NOMO-1 treated with DMSO at 0.1 percent for 48 hours (cell line): ENCODE measurements around the gene BTG1.

Source experiments
- DNase-seq: peaks from one replicate; lab custom pipeline; 2025; ENCODE audit not compliant: unreplicated experiment; lab: John Stamatoyannopoulos, UW

BTG1 gene, protein sequence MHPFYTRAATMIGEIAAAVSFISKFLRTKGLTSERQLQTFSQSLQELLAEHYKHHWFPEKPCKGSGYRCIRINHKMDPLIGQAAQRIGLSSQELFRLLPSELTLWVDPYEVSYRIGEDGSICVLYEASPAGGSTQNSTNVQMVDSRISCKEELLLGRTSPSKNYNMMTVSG

DNA sequence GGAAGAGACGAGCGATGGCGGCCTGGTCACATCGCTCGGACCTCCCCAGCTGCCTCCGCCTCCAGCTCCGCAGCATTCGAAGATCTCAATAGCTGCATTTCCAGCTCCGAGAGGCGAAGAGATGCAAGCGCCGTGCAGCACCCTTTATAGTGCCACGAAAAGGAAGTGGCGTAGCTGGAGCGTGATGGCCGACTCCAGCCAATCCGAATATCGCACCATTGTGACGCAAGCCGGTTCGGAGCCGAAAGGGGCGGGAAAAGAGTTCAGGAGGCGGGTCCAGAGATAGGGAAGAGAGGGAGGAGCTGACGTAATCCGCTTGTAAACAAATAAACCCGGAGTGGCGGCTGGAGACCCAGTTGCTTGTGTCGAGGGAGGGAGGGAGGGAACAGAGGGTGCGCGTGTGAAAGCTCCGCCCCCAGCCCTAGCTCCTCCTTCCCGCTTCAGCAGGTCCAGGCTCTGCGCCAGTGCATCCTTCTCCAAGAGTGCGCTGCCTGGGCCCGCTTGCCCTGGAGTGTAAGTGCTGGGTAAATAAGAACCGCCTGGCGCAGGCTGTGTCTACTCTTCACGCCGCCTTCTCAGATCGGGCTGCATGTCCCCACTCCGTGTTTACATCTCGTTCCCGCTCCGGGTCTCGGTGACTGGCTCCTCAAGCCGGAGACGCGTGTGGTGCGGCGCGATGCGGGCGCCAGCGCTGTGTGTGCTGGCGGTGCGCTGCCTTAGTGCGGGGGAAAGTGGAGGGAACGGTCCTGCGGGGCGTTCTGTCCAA, at the start of gene BTG1:
BTG1 (minus strand) TSS at position 116 of the 766 bp plus-strand sequence. CDS start 311 bp downstream, outside the sequence.
- peak; percentile 99 for DNase-seq

DNA sequence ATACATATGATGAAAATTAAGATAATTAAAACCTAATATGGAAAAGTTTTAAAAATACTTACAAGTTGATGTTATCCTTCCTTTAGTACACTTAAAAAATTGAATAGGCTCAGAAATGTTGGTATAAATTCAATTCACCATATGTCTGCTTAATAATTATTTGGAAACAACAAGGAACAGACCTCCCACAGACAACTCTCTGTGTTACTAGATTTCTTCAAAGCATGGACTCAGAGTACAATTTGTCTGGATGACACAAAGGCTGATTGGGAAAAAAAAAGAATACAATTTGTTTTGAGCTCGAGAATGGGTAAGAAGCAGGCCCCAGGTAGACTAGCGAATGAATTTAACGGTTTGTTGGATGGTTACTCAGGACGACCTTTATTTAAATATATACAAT, 48.9 kb upstream of the BTG1 start:
- no peak for DNase-seq

DNA sequence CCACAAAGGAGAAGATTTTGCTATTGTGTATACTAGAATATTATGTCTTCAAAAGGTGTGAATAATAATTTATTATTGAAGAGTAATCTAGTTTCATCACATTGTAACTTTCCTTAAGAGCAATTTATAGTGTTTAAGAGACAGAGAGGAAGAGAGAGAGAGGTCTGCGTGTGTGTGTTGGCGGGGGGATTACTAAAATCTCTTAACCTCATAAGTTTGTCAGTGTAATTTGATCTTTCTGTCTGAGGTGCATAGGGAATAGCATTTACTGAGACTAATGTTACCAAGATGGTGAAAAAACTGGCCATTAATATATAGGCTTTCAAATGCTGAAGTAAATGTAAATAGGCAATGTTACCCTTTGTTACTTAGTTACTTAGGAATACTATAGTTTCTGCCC, 48.2 kb upstream of the BTG1 start:
- DNase-seq: no peak

DNA sequence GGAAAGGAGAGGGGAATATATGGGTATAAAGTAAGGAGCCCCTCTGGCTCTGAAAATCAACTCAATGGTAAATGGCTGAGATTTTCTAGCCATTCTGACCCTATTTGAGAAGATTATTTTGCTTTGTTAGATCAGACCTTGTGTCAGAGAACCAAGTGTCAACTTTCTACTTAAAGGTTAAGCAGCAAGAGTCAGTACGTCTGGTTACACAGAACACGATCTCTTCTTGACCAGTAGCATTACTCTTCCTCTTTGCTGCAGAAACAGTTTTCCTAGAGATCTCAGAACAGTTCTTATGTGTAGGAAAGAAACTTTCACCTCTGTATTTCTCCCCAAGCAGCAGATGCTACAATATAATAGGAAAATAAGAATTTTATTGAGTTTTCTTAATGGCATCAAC, 47.4 kb upstream of the BTG1 start:
- DNase-seq: no peak

DNA sequence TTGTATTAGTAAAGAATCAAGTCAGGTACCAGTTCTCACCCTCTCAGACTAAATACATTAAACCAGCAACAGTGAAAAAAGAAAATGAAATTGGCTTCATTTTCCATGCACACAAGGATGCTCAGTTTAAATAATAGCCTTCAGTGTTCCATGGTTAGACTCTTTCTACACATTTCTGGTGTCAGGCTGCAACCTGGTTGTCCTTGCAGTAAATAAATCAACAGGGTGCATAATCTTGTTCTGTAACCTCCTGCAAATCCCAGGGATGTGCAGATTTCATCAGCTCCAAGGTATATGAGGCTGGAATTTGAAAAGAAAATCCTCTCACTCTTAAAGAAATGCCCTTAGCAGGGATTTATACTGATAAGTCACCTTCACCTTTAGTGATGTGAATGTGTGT, 46.7 kb upstream of the BTG1 start:
- no peak for DNase-seq

DNA sequence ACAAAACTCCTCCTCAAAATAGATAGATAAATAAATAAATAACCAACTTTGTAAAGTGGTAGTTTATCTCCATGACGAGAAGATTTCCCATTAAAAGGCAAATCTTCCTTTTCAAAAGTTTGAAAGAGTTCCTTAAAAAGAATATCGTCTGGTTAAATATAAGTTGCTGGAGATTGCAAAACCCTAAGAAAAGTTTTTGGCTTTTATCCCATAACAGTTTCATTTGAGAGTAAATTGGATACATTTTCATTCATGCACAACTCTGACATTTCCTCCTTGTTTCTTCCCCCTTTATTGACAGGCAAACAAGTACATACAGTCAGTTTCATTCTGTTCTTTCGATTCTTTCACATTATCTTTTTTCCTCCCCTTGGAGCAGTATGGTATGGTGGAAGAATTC, 45.4 kb upstream of the BTG1 start:
- peak; percentile 13 for DNase-seq

DNA sequence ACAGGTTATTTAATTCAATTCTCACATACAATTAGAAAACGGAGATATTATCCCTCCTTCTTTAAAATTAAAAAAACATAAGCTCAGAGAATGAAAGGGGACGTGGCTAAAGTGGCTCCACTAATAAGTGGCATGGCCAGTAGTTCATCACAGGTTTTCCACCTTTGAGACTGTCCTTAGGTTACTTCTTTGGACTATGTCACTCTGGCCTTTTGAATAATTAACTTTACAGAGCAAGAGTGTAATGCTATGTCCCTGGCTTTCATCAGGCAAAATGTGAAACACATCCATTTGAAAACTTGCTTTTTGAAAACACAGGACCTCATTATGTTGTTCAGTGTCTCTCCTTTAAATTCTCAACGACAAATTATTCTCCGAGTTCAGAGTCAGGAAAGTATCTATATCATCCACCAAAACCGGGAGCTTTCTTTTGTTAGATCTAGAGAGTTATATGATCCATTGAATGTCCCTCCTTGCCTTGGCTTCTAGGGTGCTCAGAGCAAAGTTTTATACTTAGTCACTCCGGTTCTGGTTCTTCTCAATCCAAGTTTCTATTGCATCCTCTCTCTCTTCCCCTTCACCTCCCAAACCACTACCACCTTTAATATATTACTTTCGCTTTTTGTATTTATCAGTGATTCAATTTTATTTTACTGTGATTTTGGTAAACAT, 43.0 kb upstream of the BTG1 start:
- no peak for DNase-seq

DNA sequence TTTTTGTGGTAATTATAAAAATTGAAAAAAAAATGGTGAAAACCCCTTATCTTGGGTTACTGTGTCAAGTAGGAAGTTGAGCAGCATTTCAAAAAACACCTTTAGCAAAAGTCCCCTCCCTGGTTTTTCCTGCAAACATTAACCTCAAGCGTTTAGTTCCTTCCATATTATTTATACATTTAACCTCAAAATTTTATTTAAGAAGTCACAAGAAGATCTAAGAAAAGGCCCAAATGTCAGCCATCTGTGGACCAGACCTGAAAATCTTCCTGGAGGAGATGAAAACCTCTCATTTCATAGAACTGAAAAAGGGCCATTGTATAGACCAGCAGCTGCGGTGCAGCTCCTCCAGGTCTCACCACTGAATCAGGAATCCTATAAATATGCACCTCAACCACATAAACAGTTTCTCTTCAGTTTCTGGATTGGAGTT, 40.4 kb upstream of the BTG1 start:
- DNase-seq: no peak

DNA sequence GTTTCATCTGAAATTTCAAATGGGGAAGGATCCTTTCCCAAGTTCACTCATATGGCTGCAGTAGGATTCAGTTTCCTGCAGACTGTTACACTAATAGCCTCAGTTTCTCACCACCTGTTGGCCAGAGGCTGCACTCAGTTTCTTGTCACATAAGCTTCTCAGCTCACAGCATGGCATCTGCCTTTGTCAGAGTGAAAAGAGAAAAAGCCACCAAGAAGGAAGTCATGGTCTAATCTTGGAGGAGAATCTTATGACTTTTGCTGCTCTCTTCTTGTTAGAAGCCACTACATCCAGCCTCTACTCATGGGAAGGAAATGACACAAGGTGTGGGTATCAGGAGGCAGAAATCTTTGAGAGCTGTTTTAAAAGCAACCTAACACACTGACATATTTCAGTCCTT, 39.4 kb upstream of the BTG1 start:
- DNase-seq: no peak

DNA sequence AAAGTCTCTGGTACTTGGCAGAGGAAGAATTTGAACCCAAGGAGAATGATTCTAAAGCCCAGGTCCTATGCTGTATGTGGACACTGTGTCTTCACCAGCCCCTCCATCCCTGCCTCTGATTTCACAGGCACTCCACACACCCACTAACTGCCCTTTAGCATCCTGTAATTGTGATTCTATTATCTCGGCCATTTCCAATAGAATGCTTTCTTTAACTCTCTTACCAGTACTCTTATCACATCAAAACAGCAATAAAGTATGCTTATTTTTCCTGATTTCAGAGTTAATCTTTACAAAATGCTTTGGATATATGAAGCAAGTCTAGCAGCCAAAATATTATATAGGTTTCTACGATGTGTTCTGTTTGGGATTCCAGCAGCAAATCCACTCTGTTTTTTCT, 37.9 kb upstream of the BTG1 start:
- no peak for DNase-seq

DNA sequence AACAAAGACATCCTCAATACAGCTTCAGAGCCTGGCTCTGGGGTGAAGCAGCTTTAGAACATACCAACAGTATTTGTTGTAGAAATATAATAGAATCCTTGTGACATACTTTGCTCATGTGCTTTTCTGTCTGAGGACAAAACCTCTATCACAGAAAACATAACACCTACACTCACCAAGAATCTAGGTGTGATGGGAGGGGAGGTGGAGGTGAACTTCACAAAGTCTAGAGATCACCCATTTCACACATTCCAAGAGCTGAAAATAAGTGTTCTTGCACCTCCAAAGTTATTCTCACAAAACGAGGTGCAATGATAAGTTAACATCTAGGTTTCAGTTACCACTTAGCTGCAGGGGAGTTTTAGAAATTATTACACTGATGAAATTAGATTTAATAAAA, 32.7 kb upstream of the BTG1 start:
- no peak for DNase-seq

DNA sequence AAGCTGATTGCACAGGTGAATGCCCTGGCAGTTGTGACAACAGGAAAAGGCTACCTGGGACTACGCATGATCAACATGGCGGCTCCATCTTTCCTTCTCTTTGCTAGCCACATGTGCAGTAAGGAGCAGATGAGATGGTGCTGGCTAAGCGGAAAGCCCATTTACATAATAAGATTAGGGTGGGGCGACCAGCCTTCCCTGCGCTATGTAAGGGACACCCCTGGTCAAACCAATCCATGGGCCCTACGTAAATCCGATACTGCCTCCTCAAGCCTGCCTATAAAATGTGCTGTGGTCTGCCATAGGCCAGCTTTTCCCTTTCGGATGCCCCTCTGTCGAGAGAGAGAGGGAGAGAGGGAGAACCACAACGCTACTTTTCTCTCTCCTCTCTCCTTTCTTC, 31.0 kb upstream of the BTG1 start:
- DNase-seq: no peak

DNA sequence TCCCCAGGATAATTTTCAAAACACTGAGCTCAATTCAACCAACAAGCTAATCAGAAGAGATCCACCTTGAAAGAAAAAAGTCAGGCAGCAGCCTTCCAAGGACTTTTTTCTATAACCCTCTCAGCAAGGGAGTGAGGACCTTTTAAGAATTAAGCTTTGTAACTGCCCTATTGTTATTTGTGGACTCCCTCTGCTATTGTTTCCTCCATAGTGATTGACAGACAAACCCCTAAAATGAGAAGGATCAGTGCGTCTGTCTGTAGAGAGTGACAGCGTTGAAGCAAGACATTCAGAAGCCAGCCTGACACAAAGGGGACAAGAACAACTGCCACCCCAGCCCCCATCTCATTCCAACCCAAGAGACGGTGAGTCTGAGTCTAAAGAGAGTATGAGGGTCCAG, 30.3 kb upstream of the BTG1 start:
- no peak for DNase-seq

DNA sequence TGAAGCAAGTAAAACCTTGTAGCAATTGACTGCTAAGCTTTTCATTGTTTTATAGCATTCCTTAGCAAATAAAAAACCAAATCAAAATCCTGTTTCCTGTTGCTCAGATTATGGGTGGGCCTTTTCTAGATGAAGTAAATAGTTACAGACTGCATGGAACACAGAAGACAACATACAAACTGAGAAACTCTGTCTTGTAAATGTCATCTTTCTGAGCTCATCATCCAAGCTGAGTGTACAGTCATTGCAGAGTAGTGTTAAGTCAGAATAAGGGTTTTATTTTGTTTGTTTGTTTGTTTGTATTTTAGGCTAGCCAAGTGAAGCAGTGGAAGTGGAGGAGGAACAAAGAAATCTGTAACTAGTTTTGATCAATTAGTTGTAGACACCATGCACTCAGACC, 24.4 kb upstream of the BTG1 start:
- DNase-seq: no peak

DNA sequence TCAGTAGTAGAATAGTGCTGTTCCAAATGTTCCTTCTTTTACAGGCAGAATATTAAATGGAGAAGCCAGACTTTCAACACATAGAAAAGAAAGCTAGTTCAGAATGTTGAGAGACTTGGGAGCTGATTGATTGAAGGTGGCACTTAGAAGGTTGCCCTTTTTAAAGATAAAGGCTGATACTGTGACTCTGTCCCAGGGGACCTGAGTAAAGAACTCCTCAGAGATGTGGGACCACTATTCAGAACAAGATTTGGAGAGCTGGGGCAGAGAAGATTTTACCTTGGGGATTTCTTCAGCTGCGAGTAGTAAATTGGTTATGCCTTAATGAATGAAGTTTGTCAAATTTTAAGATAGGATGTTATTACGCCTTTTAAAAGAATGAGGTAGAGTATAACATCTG, 21.4 kb upstream of the BTG1 start:
- DNase-seq: no peak

DNA sequence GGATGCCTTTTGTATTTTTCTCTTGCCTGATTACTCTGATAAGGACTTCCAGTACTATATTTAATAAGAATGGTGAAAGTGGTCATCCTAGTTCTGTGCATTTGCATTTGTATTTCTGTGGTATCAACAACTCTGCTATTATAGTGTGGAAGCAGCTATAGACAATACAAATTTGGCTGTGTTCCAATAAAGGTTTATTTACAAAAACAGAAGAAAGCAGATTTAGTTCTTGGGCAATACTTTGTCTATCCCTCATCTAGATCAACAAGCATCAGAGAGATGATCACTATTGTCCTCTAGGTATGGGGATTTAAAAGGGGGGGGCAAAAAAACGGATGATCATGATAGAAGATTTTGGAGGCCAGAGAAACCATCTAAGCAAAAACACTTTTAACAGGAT, 19.1 kb upstream of the BTG1 start:
- DNase-seq: no peak

DNA sequence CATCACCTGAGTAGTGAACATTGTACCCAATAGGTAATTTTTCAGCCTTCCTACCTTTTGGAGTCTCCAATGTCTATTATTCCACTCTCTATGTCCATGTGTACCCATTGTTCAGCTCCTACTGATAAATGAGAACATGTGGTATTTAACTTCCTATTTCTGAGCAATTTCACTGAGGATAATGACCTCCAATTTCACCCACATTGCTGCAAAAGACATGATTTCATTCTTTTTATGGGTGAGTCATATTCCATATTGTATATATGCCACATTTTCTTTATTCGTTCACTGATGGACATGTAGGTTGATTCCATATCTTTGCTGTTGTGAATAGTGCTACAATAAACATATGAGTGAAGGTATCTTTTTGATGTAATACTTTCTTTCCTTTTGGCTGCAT, 16.4 kb upstream of the BTG1 start:
- DNase-seq: peak; percentile 60

DNA sequence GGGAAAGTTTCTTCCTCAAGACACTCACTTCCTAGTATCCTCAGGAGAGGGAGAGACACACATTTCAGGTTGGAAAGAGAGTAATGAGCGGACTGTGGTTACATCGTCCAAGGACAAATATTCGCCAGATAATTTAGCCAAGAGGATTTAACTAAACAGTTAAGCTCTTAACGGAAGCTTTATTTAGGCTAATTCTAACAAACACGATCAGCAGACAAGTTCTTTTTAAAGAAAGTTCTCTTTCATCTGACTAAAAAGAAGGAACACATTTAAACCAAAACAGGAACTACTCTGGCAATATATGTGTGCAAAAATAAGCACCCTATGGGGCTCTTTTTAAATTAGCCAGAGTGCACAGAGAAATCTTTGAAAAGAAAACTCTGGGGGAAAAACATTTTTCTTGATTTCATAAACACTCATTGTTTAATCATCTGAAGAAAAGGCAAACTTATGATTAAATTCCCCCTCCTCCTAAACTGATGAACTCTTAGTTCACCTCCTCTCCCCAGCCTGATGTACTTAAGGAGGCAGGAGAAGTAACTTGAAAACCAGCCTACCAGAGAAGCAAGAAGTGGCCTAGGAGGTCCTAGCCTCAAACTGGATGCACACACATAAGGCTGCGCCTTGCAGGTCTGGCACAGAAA, 13.3 kb upstream of the BTG1 start:
- DNase-seq: peak; percentile 72

DNA sequence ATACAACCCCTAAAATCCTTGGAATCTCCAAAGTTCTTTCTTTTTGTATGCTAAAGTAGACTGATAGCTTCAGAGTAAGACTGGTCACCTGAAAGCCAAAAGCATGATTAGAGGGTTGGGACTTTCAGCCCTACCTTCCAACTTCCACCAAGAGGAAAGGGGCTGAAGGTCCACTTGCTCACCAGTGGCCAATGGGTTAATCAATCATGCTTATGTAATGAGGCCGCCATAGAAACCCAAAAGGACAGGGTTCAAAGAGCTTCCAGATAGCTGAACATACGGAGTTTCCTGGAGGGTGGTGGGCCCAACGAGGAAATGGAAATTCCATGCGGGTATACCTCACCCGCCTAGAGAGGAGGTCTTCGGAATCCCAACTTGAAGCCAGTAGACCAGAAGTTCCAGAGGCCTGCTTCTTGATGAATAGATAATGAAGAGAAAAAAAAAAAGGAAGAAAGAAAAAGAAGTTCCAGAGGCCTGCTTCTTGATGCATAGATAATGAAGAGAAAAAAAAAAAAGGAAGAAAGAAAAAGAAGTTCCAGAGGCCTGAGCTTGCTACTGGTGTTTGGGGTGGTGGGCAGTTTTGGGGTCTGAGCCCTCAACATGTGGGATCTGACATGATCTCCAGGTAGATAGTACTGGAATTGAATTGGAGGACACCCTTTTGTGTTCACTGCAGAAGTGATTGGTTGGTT, 11.2 kb upstream of the BTG1 start:
- DNase-seq: peak; percentile 25

DNA sequence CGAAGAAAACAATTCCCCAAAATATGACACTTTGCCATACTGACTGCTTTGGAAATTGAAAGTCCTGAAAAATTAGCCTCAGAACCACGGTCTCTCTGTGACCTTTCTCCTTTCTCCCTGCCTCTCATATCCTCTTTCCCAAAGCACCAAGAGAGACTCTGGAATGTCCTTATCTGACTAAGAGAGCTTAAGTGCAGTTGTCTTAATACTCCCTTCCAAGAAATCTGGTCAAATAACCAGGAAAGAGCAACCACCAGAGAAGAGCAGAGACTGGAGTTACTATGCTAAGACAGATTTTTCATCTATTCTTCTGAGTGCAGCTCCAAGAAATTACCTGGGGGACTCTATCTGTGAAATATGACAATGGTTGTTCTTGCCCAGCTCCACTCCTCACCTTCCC, 10.5 kb upstream of the BTG1 start:
- DNase-seq: no peak

DNA sequence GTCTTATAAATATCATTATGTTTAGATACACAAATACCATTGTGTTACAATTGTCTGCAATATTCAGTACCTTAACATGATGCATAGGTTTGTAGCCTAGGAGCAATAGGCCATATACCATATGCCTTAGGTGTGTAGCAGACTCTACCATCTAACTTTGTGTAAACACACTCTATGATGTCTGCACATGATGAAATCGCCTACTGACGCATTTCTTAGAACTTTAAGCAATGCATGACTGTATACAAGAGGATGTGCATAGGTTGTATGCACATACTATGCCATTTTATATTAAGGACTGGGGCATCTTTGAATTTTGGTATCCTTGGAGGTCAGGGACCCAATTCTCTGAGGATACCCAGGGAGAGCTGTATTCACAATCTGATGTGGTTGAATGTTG, 10.1 kb upstream of the BTG1 start:
- DNase-seq: no peak
